ENCODE results near the gene SNX24. TPM values are rescaled to one million over a fixed set of nuclear protein-coding genes. Genes with fewer than 3 reads are reported as not detected.

Gene SNX24, protein sequence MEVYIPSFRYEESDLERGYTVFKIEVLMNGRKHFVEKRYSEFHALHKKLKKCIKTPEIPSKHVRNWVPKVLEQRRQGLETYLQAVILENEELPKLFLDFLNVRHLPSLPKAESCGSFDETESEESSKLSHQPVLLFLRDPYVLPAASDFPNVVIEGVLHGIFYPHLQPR
- 13.4 and 24.6 TPM in 2 replicates for total RNA-seq

DNA sequence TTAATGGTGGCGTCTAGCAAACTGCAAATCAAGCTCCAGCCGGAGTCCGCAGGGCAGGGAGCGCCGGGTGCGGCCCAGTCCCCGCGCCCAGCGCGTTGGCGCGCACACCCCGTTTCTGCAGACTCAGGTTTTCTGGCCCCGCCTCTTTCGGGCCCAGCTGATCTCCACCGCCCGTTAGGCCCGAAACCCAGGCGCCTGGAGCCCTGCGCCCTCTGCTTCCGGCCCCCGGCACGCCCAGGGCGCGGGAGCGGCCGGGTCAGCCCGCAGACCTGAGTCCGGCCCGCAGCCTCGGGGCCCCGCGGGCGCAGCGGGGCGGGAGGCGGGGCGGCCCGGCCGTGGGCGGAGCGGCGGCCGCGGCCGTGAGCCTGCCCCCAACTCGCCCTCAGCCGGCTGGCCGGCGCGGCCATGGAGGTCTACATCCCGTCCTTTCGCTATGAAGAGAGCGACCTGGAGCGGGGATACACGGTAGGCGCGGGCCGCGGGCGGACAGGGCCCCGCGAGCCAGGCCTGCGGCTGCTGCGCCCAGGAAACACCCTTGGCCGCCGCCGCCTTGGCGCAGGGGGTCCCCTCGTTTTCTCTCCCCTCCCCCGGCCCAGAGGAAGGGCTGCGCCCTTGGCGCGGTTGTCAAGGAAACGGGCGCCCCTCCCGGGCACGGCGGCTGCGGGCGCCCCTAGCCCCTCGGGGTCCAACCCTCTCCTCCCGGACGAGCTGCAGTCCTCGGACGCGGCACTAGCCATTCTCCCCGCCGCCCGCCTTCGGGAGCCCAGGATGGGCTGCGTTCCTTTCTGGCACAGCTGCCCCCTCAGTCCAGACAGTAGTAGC is at the start of gene SNX24:
Gene SNX24, plus strand, starts transcription at position 385 of the 822 bp plus-strand sequence. Its CDS starts 21 bp downstream, at position 406.

DNA sequence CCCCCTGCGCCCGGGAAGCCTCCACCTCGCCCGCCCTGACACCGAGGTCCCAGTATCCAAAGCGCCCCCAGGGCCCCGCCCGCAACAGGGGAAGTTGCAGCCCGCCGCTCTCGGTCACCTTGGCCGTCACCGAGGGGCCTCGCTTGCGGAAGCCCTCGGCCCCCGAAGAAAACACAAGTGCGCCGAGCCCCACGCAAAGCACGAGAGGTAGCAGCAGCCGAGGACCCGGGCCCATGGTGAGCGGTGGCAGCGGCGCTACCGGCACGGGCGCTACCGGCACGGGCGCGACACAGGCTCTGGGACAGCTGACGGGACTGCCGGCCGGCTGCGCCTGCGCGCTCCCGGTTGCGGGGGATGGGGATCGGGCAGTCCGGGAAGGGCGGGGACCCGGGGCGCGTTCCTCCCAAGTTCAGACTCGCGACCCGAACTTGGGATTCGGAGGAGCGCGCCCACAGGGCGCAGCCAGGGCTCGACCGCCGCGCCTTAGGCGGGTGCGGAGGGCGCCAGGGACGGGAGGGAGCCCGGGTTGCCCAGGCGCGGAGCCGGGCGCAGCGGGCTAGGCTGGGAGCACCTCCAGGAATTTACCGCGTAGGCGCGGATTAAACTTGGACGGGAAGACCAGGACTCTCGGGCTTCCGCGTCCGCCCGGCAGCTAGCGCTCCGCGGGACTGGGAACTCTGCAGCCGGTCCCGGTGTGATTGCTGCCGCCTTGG is 191.1 kb downstream of the SNX24 start, which contains the start of gene PPIC:
Gene PPIC, minus strand, starts transcription at position 335 of the 713 bp plus-strand sequence. Its CDS starts 100 bp downstream, at position 235.

Other genes starting within 250 kb of the SNX24 start
- gene SNX2, start 70.5 kb upstream of the SNX24 start, total RNA-seq = 53.1 and 63.7 TPM in 2 replicates
- 39.4 and 42.4 TPM in 2 replicates for gene PPIC, start 191.1 kb downstream of the SNX24 start, total RNA-seq
- 0.18 and 0.97 TPM in 2 replicates for gene PRDM6, start 243.6 kb downstream of the SNX24 start, total RNA-seq

All from cardiac atrium fibroblast (primary cell).